ENCODE results near the gene MPIG6B.

MPIG6B gene

GRCh38 chr6:31765559-31765909 is 42.4 kb downstream of the MPIG6B start:
- H3K9me3 ChIP-seq (ENCODE audit: low read length), result no peaks in the 10 kb centered on the region
- H3K4me3 ChIP-seq (ENCODE audit: low read depth in 1 of 2, low read length in 2 of 2), result peak overlapping the region in 1 of 2 donors; percentile 43
- peaks cover 0 to 10% of the 10 kb centered on the region in 2 donors for H3K27me3 ChIP-seq (ENCODE audit: control insufficient read depth in 1 of 2, insufficient read depth in 2 of 2, low read length in 2 of 2)
- H3K27ac ChIP-seq (ENCODE audit: low read depth, low read length), result no peak overlapping the region
- H3K9ac ChIP-seq (ENCODE audit: low read length), result no peak overlapping the region
- H3K4me1 ChIP-seq (ENCODE audit: insufficient read depth, low read length), result no peaks in the 10 kb centered on the region
- H3K36me3 ChIP-seq (ENCODE audit: insufficient read depth, low read length), result no peaks in the 10 kb centered on the region

GRCh38 chr6:31765910-31766794 is 43.0 kb downstream of the MPIG6B start:
- Histone ChIP-seq H3K27me3 (ENCODE audit: control insufficient read depth in 1 of 2, insufficient read depth in 2 of 2, low read length in 2 of 2) (peaks cover 0 to 10% of the 10 kb centered on the region in 2 donors), H3K9me3 (ENCODE audit: low read length) (no peaks in the 10 kb centered on the region), H3K4me3 (ENCODE audit: low read depth in 1 of 2, low read length in 2 of 2) (peak overlapping the region; percentile 32 to 43), H3K4me1 (ENCODE audit: insufficient read depth, low read length) (no peaks in the 10 kb centered on the region), H3K9ac (ENCODE audit: low read length) (no peak overlapping the region), H3K36me3 (ENCODE audit: insufficient read depth, low read length) (no peaks in the 10 kb centered on the region), H3K27ac (ENCODE audit: low read depth, low read length) (no peak overlapping the region)

- Histone ChIP-seq H3K9ac (ENCODE audit: low read length) (no peak overlapping the region), H3K27me3 (ENCODE audit: control insufficient read depth in 1 of 2, insufficient read depth in 2 of 2, low read length in 2 of 2) (peaks cover 0 to 10% of the 10 kb centered on the region in 2 donors), H3K27ac (ENCODE audit: low read depth, low read length) (no peak overlapping the region), H3K4me1 (ENCODE audit: insufficient read depth, low read length) (no peaks in the 10 kb centered on the region), H3K4me3 (ENCODE audit: low read depth in 1 of 2, low read length in 2 of 2) (no peak overlapping the region), H3K36me3 (ENCODE audit: insufficient read depth, low read length) (no peaks in the 10 kb centered on the region), H3K9me3 (ENCODE audit: low read length) (no peaks in the 10 kb centered on the region)
Observed at GRCh38 chr6:31767096-31767645, 44.0 kb downstream of the MPIG6B start.

GRCh38 chr6:31768363-31769257 is 45.4 kb downstream of the MPIG6B start:
- H3K27ac ChIP-seq (ENCODE audit: low read depth, low read length), result no peak overlapping the region
- H3K9me3 ChIP-seq (ENCODE audit: low read length), result no peaks in the 10 kb centered on the region
- no peaks in the 10 kb centered on the region for H3K36me3 ChIP-seq (ENCODE audit: insufficient read depth, low read length)
- H3K4me1 ChIP-seq (ENCODE audit: insufficient read depth, low read length), result no peaks in the 10 kb centered on the region
- no peak overlapping the region for H3K9ac ChIP-seq (ENCODE audit: low read length)
- peaks cover 0 to 10% of the 10 kb centered on the region in 2 donors for H3K27me3 ChIP-seq (ENCODE audit: control insufficient read depth in 1 of 2, insufficient read depth in 2 of 2, low read length in 2 of 2)
- H3K4me3 ChIP-seq (ENCODE audit: low read depth in 1 of 2, low read length in 2 of 2), result no peak overlapping the region

GRCh38 chr6:31769684-31770371 is 46.7 kb downstream of the MPIG6B start:
- no peaks in the 10 kb centered on the region for H3K36me3 ChIP-seq (ENCODE audit: insufficient read depth, low read length)
- no peaks in the 10 kb centered on the region for H3K9me3 ChIP-seq (ENCODE audit: low read length)
- H3K4me1 ChIP-seq (ENCODE audit: insufficient read depth, low read length), result no peaks in the 10 kb centered on the region
- H3K4me3 ChIP-seq (ENCODE audit: low read depth in 1 of 2, low read length in 2 of 2), result no peak overlapping the region
- peaks cover 0 to 10% of the 10 kb centered on the region in 2 donors for H3K27me3 ChIP-seq (ENCODE audit: control insufficient read depth in 1 of 2, insufficient read depth in 2 of 2, low read length in 2 of 2)
- H3K27ac ChIP-seq (ENCODE audit: low read depth, low read length), result no peak overlapping the region
- H3K9ac ChIP-seq (ENCODE audit: low read length), result no peak overlapping the region

GRCh38 chr6:31770860-31771259 is 47.7 kb downstream of the MPIG6B start:
- no peaks in the 10 kb centered on the region for H3K36me3 ChIP-seq (ENCODE audit: insufficient read depth, low read length)

GRCh38 chr6:31771992-31772358 is 48.8 kb downstream of the MPIG6B start:
- H3K27ac ChIP-seq (ENCODE audit: low read depth, low read length), result no peak overlapping the region
- H3K27me3 ChIP-seq (ENCODE audit: control insufficient read depth in 1 of 2, insufficient read depth in 2 of 2, low read length in 2 of 2), result no peaks in the 10 kb centered on the region
- H3K9ac ChIP-seq (ENCODE audit: low read length), result no peak overlapping the region
- H3K4me1 ChIP-seq (ENCODE audit: insufficient read depth, low read length), result peaks cover 3% of the 10 kb centered on the region
- H3K4me3 ChIP-seq (ENCODE audit: low read depth in 1 of 2, low read length in 2 of 2), result no peak overlapping the region
- no peaks in the 10 kb centered on the region for H3K9me3 ChIP-seq (ENCODE audit: low read length)
- H3K36me3 ChIP-seq (ENCODE audit: insufficient read depth, low read length), result no peaks in the 10 kb centered on the region

More at GRCh38 chr6:31770860-31771259, 47.7 kb downstream of the MPIG6B start:
- Histone ChIP-seq H3K9ac (ENCODE audit: low read length) (no peak overlapping the region), H3K27me3 (ENCODE audit: control insufficient read depth in 1 of 2, insufficient read depth in 2 of 2, low read length in 2 of 2) (peaks cover 0 to 6% of the 10 kb centered on the region in 2 donors), H3K27ac (ENCODE audit: low read depth, low read length) (no peak overlapping the region), H3K9me3 (ENCODE audit: low read length) (no peaks in the 10 kb centered on the region), H3K4me1 (ENCODE audit: insufficient read depth, low read length) (no peaks in the 10 kb centered on the region), H3K4me3 (ENCODE audit: low read depth in 1 of 2, low read length in 2 of 2) (no peak overlapping the region)

- H3K4me3 ChIP-seq (ENCODE audit: low read depth in 1 of 2, low read length in 2 of 2), result no peak overlapping the region
- H3K4me1 ChIP-seq (ENCODE audit: insufficient read depth, low read length), result peaks cover 7% of the 10 kb centered on the region
- H3K9me3 ChIP-seq (ENCODE audit: low read length), result no peaks in the 10 kb centered on the region
- H3K36me3 ChIP-seq (ENCODE audit: insufficient read depth, low read length), result peaks cover 17% of the 10 kb centered on the region
- no peaks in the 10 kb centered on the region for H3K27me3 ChIP-seq (ENCODE audit: control insufficient read depth in 1 of 2, insufficient read depth in 2 of 2, low read length in 2 of 2)
- no peak overlapping the region for H3K27ac ChIP-seq (ENCODE audit: low read depth, low read length)
- no peak overlapping the region for H3K9ac ChIP-seq (ENCODE audit: low read length)
Observed at GRCh38 chr6:31775184-31775583, 52.0 kb downstream of the MPIG6B start.

GRCh38 chr6:31775633-31776484 is 52.7 kb downstream of the MPIG6B start:
- H3K4me1 ChIP-seq (ENCODE audit: insufficient read depth, low read length), result peaks cover 7% of the 10 kb centered on the region
- H3K27me3 ChIP-seq (ENCODE audit: control insufficient read depth in 1 of 2, insufficient read depth in 2 of 2, low read length in 2 of 2), result no peaks in the 10 kb centered on the region
- no peak overlapping the region for H3K4me3 ChIP-seq (ENCODE audit: low read depth in 1 of 2, low read length in 2 of 2)
- H3K36me3 ChIP-seq (ENCODE audit: insufficient read depth, low read length), result peaks cover 23% of the 10 kb centered on the region
- no peak overlapping the region for H3K27ac ChIP-seq (ENCODE audit: low read depth, low read length)
- H3K9me3 ChIP-seq (ENCODE audit: low read length), result no peaks in the 10 kb centered on the region
- no peak overlapping the region for H3K9ac ChIP-seq (ENCODE audit: low read length)
